Hematopoietic multipotent progenitor cell (in vitro differentiated cells): ENCODE results near the gene STAP2. TPM values are rescaled to one million over a fixed set of nuclear protein-coding genes. Genes with fewer than 3 reads are reported as not detected.
A peak's percentile ranks its signal among the peaks of the same experiment; 100 is the strongest.

Source experiments
- DNase-seq, 3 donors: peaks; one replicate each; pipeline ENCODE4 v3.0.0-alpha.2; 2011 to 2015; ENCODE audit warnings: low read depth in 2 of 3, low spot score in 2 of 3
- total RNA-seq: library from RNA; depleted of rRNA; stranded (reverse); fragments of >200 nt; gene quantifications from one replicate; pipeline ENCODE4 v1.2.3, GENCODE V29; 2012

Gene STAP2
- total RNA-seq, 1 donor, result 3.8 TPM

DNA sequence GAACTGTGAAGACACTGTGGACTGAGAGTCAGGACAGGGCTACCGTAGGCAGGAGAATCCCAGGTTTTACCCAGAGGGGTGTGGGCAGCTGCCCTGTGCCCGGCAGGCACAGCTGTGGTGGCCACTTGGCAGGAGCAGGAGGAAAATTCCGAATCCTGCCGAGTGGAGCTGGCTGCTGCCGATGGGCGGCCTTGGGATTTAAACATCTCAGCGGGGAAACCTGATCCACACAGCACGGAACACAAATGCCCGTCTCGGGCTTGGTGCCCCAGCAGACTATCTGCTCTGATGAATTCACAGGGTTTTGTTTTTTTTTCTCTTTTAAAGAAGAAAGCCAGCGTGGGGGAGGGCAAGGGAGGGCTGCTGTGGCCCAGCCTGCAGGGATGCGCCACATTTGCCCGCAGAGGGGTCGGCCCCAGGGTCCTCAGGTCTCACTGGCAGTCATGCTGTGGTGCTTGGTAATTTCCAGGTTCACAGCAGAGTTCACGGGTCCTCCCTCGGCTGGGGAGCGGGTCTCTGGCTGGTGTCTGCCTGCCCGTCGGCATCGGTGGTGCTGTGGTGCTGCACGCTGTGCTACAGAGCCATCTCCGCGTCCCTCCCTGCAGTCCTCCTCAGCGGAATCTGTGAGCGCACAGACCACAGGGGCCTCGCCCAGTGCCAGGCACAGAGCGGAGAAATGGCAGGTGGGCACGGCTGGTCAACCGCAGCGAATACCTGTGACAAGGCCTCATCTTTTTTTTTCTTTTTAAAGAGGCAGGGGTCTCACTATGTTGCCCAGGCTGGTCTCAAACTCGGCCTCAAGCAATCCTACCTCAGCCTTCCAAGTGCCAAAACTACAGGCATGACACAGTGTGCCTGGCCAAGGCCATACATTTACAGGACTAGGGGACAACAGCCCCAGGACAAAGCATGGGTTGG, 32.9 kb upstream of the STAP2 start:
- no peak for DNase-seq

DNA sequence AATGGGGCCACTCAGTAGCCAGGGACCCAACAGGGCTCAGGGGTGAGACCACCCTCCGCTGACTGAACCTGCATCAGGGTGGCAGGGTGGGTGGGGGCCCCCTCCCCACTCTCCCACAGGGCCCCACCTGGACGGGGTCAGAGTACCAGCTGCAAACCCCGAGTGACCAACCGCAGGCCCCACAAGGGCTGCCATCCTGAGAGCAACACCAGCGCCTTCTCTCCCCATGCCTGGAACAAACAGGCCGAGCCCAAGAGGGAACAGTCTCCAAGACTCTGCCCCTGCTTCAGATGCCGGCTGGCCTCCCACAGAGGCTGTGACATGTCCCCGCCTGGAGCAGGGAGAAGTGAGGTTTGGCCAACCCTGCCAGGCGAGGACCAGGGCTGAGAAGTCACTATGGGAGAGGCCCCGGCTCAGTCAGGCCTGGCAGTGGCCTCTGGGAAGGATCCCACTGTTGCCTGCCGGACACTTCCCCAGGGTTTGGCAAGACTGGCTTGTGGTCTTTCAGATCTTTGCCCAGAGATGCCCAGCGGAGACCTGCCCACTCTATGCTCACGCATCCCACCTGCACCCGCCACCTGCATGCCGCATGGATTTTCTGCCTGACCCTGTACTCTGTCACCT, 31.9 kb upstream of the STAP2 start:
- no peak for DNase-seq

DNA sequence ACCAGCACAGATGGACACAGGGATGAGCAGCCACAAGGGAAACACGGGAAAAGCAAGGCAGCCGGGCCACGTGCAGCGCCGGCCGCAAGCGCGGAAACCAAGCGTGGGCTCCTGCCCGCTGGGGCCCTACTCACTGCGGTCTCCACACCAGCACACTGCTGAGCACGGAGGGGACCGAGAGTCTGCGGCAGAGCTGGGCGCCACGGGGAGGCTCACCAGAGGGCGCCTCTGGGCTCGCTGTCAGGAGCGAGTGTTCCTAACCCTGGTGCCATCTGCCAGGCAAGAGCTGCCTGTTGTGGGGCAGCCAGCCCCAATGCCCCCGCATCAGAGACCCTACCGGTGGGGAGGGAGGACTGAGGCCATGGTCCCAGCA, 31.2 kb upstream of the STAP2 start:
- DNase-seq, result peak in 2 of 3 donors; percentile 40 to 74

DNA sequence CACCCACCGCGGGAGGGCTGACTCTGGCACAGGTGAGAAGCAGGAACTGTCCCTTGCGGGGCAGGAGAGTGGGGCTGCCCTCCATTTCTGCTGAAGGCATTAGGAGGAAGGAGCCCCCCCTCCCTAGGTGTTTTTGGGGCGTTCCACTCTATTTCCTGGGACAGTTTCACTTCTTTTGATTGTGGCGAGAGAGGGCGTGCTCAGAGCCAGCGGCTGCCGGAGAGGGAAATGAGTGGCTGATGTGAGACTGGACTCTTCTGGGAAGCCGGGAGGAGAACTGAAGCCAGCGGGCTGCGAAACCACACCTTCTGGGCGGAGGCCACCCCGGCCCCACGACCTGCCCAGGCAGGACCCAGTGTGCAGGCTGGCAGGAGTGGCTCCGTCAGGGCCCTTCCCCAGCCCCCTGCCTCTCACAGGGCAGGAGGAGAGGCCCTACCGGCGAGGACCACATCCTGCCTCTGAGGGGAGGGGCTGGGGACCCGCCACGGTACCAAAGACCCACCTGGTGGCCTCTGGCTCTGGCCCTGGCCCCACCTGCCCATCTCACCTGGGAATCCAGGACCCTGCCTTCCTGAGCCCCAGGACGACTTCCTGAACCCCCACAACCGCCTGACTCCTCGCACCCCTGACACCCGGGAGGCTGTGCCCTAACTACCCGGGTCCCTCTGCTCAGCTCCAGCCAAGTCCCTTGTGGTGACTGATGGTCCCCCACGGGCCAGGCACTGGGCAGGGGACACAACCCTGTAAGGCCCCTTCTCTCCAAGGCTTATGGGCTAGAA, 30.7 kb upstream of the STAP2 start:
- DNase-seq, result peak; percentile 43 to 52 (median 47)

DNA sequence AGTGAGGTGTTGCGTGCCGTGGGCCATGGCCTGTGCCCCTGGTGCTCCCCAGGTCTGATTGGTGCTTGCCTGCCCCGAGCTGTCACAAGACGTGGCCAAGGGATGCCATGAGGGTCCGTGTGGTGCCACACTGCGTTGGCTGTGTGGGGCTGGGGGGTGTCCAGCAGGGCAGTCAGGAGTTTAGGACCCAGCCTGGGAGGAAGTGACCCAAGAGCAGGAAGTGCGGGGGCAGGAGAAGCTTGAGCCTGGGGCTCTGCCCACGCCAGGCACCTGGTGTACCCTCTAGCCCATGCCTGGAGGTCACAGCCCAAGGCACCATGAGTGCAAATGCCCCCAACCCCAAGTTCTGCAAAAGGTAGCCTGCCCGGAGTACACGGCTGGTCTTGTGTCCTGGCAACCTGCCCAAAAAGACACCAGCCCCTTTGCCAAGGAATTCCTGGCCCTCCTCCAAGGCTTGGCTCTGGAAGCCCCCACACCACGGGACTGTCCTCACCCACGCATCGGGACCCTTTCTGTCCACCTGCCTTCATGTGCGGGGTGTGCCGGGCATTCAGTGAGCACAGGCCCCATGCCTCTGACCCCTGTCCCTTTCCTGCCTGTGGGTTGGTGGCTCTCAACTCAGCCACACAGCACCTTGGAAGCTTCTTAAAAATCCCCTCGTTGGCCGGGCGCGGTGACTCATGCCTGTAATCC, 29.6 kb upstream of the STAP2 start:
- no peak for DNase-seq

DNA sequence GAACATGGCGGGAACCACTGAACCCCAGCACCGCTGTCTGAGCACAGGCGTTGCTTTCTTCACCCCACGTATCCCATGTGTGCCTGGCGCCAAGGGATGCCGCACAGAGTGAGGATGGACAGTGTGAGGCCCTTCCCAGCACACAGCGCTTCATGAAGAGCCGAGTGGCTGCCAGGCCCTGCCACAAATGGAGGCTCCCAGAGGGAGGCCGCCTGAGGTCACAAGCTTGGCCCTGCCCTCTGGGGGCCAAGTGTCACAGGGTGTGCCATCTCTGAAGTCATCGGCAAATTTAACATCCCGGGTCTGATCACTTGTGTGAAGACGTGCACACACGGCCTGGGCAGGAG, 29.1 kb upstream of the STAP2 start:
- no peak for DNase-seq

DNA sequence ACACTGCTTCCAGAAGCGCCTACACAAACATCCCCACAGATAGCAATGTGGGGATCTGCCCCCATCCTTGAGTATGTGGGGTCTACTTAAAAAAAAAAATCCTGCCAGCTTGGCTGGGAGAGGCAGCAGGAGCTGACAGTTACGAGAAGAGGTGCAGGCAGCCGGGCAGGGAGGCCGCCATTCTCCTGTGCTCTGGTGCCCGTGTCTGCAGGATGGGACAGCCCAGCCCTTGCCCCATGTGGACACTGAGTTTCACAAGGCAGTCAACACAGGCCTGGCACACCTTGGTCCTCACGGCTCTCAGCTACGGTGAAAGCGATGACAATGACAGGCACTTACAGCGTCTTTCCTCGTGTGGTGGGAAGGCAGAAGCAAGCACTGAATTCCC, 28.7 kb upstream of the STAP2 start:
- DNase-seq, result no peak

DNA sequence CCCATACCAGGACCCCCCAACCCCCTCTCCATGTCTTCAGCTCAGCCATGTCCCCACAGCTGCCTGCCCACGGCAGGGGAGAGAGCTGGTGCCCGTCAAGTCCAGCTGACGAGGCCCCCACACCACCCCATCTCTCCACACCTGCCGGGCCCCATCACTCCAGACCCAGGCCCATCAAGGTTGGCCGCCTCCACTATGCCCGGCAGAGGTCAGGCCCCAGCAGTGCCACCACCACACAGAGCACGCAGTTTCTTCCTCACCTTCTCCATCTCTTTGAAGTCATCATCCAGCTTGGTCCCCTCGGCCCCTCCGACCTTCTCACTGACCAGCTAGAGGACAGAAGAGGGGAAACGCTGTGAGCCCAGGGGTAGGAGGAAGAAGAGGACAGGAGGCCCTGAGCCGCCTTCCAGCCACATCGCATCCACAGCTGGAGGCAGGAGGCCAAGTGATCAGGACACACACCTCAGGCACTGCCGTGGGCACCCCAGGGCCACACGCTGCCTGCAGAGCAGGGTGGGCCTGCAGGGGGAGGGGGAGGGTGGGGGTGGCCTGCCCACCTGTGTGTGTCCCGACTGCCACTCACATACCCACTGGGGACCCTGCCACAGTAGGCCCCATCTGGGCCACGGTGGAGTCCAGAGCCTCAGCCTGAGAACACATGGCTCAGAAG, 28.2 kb upstream of the STAP2 start:
- no peak for DNase-seq

DNA sequence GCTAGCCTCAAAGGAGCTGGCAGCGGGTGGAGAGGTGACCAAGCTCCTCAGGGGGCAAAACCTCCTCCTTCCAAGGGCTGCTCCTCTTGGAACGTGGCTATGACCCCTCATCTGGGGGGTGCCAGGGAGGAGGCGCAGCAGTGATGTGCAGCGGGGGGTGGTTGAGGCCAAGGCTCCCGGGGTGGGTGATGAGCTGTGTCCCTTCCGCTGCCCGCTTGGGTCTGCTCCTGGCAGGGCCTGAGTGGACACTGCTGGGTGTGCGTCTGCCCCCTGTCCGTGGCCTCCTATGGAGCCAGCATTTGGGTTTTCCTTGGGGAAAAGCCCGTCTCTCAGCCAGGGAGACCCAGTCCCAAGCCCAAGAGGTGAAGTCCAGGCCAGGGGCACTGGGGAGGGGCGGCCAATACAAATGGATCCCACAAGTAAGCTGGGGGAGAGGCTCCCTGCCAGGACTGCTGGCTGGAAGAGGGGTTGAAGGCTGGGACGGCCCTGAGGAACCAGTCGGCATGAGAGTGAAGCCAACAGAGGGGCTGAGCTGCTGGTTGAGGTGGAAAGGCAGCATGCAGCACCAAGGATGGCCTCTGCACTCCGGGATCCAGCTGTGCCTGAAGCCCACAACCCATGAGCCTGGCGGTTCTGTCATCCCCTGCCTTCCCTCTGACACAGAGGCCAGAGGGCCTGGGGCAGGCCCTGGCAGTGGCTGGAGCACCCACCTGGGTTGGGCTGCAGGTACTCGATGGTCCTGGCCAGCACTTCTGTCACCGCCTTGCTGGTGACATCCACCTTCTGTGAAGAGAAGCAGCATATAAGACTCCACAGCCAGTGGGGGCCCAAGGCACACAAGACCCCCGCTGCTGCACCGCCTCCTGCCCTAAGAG, 27.4 kb upstream of the STAP2 start:
- DNase-seq, result no peak

DNA sequence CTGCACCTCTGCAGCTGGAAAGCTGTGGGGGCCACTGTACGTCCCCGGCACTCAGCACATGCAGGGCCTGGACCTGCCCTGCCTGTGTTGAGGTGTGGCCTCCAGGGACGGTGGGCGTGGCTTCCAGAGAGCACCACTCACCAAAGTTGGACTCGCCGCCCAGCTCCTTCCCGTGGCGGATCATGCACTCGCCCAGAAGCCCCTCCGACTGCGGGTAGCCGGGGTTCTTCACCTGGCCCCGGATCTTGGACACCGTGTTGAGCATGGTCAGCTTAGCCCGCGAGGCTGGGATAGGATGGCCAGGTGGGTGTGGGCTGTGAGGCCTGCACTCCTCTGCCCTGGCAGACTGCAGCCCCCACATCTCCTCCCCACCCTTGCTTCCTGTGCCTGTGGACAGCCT, 26.7 kb upstream of the STAP2 start:
- no peak for DNase-seq

DNA sequence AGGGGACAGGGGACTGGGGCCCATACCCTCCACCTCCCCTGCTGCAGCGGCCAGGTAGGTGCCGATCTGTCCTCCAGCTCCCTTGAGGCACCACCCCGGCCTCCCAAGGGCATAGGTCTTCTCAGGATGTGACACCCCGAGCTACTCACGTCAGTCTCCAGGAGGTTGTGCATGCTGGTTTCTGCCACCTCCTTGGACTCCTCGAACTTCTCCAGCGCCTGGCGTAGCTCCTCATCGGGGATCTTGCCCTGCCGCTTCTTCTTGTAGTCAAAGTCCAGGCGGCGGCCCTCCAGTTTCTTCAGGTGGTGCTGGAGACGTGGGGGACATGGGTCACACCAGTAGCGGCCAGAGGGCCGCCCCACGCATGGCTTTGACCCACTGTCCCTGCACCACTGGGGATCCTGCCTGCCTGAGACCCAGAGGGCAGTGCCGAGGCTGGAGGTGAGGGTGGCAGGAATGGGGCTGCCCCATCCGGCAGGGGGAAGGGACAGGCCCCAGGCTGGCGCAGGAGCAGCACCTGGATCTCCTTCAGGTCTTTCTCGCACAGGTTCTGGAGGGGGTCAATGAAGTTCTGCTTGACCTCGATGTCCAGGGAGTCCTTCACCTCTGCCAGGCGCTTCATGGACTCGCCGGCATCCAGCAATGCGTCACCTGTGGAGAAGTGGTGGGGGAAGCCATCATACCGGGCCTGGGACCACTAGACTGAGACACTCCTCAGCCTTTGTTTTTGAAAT, 25.1 kb upstream of the STAP2 start:
- no peak for DNase-seq

DNA sequence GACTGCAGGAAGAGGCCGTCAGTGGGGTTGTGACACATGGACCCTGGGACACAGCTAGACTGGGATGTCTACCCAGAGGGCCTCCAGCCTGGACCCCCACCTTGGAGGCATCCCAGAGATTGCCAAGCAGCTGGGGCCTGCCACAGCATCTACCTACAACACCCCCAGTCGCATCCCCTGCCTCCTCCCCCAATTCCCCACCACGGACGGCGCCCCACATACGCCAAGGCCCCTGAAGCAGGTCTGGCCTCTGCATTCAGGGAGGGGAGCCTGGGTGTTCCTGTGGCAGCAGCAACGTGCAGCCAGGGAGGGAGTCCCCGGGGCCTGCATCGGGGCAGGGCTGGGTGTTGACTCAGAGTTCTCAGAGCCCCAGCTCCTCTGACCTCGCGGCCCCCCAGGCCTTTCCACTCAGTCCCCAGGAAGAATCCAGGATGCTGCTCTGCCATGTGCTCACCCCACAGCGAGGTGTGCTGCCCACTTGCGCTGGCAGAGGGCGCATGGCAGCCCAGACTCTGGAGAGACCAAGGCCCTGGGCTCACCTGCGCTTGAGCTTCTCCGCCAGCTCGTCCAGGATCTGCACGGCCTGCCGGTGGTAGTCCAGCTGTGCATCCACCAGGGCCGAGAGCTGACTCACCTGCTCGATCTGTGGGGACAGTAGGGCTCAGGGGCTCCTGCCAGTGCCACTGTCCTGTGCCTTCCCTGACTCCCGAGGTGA, 24.4 kb upstream of the STAP2 start:
- no peak for DNase-seq

DNA sequence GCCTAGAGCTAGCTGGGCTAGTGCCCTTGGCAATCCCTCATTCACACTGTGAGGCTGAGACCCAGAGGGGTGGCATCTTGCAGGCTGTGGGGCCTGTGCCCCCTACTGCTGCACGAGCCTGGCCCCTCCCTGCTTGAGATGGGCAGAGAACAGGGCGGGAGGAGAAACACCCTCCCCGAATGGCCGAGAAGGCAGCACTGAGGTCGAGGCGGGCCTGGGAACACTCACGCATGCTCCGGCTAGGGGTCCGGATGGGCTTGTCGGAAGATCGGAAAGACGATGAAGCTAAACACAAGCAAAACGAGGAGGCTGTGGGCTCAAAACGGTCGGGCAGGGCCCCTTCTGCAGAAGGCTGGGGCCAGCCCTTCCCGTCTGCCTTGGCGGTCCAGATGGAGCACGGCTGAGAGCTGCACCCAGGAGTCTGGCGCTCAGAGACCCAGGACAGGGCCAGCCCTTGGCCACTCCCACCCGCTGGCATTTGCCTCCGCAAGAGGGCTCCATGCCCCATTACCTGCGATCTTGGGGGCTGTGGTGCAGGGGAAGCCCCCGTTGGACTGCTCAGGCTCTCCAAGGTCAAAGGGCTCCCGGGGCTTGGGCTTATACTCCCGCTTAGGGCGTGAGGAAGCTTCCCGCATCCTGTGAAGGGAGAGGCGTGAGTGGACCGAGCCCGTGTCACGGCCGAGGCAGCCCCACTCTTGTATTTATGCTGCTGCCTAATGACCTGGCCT, 23.6 kb upstream of the STAP2 start:
- no peak for DNase-seq

DNA sequence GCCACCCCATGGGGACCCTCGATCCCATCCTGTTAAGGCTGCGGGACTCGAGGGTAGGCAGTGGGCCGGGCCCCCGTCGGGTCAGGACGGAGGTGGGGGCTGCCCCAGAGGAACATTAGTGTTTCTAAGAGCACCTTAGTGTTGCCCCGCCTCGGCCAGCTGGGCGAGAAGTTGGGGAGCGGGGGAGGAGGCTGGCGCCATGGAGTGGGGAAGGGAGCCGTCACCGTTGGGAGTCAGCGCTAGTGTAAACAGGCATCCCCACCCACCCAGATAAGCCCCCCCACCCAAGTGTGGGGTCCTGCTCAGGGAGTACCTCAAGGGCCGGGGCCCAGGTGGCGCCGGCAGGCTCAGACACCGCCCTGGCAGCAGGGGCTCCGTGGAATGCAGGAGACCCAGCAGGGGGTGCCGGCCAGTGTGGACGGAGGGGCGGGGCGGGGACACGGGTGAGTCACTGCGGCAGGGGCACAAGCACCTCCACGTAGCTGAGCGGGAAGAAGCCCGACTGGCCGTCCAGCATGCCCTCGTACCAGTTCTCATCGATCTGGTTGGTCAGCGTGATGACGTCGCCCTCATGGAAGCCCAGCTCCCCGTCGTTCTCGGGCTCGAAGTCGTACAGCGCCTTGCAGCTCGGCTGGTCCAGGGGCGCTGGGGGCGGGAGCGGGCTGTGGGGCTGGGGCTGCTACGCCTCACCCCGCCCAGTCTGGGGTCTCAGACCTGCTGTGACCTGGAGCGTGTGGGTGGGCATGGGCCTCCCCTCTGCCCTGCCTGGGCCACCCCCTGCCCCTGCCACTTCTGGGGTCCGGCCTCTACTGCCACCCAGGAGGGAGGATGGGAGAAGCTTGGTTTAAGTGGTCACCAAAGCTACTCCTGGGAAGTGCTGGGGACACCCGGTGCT, 22.8 kb upstream of the STAP2 start:
- DNase-seq, result no peak

DNA sequence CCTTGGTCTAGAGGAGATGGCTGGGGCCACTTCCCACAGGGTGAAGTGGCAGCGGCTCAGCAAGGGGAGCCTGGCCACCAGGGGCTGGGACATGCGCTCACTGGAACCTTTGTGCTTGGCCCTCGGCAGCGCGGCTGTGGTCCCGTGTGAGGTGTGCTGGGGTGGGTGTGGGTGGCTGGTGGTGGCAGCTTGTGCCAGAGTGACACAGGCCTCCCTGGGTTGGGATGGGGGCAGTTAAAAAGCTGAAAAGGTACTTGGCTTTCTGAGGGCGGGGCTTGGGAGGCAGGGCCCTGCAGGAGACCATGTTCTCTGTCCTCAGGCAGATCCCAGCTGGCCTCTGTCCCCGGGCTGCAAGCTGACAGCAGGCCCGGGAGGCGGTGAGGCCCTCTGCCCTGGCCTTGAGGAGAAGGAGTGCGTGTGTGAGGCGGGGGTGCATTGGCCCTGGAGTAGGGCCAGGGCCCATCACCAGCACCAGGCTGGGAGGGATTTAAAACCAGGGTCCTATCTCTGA, 22.1 kb upstream of the STAP2 start:
- no peak for DNase-seq

DNA sequence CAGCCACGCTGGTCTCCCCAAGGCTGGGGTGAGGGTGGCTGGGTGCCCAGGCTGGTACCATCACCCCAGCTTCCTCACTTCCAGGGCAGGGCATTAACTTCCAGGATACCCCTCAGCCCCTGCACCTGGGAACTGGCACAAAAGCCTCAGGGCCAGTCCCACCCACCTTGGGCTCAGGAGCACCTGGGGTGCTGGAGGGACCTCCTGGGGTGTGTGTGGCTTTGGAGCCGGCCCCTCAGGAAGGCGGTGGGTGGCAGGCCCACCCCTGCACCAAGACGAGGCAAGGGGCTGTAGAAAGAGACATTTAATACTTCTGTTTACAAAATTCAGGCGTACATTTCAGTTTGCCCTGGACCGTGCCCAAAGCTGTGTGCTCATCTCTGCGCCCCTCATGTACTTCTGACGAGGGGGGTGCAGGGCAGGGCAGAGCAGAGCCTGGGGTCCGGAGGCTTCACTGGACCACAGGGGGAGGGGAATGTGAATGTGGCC, 21.5 kb upstream of the STAP2 start:
- DNase-seq, result no peak
